Smooth muscle cell (in vitro differentiated cells): ENCODE results near the gene PLEKHA6. TPM values are rescaled to one million over a fixed set of nuclear protein-coding genes. Genes with fewer than 3 reads are reported as not detected.

ENCODE experiments used
- DNase-seq: peaks from one replicate; lab custom pipeline; 2025; ENCODE audit not compliant: unreplicated experiment; lab: John Stamatoyannopoulos, UW
- H2AFZ ChIP-seq: fragments of 200-600 bp; sonication (generic); 2 replicates; pipeline ENCODE4 v1.6.0; 2016; ENCODE audit warnings: antibody characterized with exemption, low read depth, mild to moderate bottlenecking
- H3F3A ChIP-seq: fragments of 200-600 bp; sonication (generic); 2 replicates; pipeline ENCODE4 v1.6.0; 2017; ENCODE audit warnings: antibody characterized with exemption, low read depth
- H3K27ac ChIP-seq: fragments of 200-600 bp; sonication (generic); 2 replicates; pipeline ENCODE4 v1.5.1; 2016; ENCODE audit warnings: low read depth, mild to moderate bottlenecking
- H3K27me3 ChIP-seq: fragments of 200-600 bp; sonication (generic); 2 replicates; pipeline ENCODE4 v1.6.1; 2016; ENCODE audit warnings: low read depth, mild to moderate bottlenecking
- H3K36me3 ChIP-seq: fragments of 200-600 bp; sonication (generic); 2 replicates; pipeline ENCODE4 v1.5.1; 2016; ENCODE audit warnings: low read depth
- H3K4me1 ChIP-seq: fragments of 200-600 bp; sonication (generic); 2 replicates; pipeline ENCODE4 v1.5.1; 2016; ENCODE audit warnings: low read depth
- H3K4me2 ChIP-seq: fragments of 200-600 bp; sonication (generic); 2 replicates; pipeline ENCODE4 v1.6.0; 2016; ENCODE audit warnings: mild to moderate bottlenecking
- H3K4me3 ChIP-seq: fragments of 200-600 bp; sonication (generic); 2 replicates; pipeline ENCODE4 v1.5.1; 2016; ENCODE audit warnings: mild to moderate bottlenecking
- H3K79me2 ChIP-seq: fragments of 200-600 bp; sonication (generic); 2 replicates; pipeline ENCODE4 v1.6.0; 2016; ENCODE audit warnings: low read depth, mild to moderate bottlenecking
- H3K9ac ChIP-seq: fragments of 200-600 bp; sonication (generic); 2 replicates; pipeline ENCODE4 v1.6.0; 2016; ENCODE audit warnings: low read depth
- H3K9me3 ChIP-seq: fragments of 200-600 bp; sonication (generic); replicated peaks from 2 replicates; pipeline ENCODE4 v1.5.1; 2016; ENCODE audit warnings: low read depth
- H4K20me1 ChIP-seq: fragments of 200-600 bp; sonication (generic); 2 replicates; pipeline ENCODE4 v1.6.0; 2016; ENCODE audit warnings: low read depth
- WGBS: methylation state at CpG from one replicate; pipeline ENCODE4 v1.1.7; 2016; ENCODE audit warnings: low lambda C conversion rate; 5-methylcytosine and 5-hydroxymethylcytosine counted together
- polyA plus RNA-seq: library from polyadenylated mRNA; unstranded; fragments of >200 nt; fragmentation: Nextera tagmentation; extraction: Ambion mirVana; gene quantifications from 2 replicates; pipeline ENCODE4 v1.2.1, GENCODE V29; 2016
- total RNA-seq: library from RNA; depleted of rRNA; stranded (reverse); fragments of >200 nt; gene quantifications from 2 replicates; pipeline ENCODE4 v1.2.3, GENCODE V29; 2014
- TF ChIP-seq, protein P1 (sequence below): fragments of 200-600 bp; sonication (generic); IDR thresholded peaks from 2 replicates; pipeline ENCODE4 v1.5.1; 2017; ENCODE audit warnings: borderline replicate concordance, mild to moderate bottlenecking, antibody characterized with exemption; ENCODE audit not compliant: insufficient read depth, poor library complexity, severe bottlenecking

PLEKHA6 gene
- total and polyA plus RNA-seq, 2 experiments from 2014 or later: 0.45 to 0.85 TPM

- Histone ChIP-seq H3K4me1 (no peaks in the 10 kb centered on the region), H2AFZ (no peak overlapping the region), H3K27me3 (no peaks in the 10 kb centered on the region), H3K36me3 (peaks cover 2% of the 10 kb centered on the region), H3K9ac (no peak overlapping the region), H3F3A (no peaks in the 10 kb centered on the region), H3K9me3 (no peaks in the 10 kb centered on the region), H4K20me1 (peaks cover 31% of the 10 kb centered on the region), H3K79me2 (no peaks in the 10 kb centered on the region), H3K27ac (no peak overlapping the region), H3K4me3 (no peak overlapping the region), H3K4me2 (no peak overlapping the region)
- WGBS: 75% methylated on average over 7 of the region's 7 CpGs
- no peak for DNase-seq
- TF ChIP-seq, protein P1, sequence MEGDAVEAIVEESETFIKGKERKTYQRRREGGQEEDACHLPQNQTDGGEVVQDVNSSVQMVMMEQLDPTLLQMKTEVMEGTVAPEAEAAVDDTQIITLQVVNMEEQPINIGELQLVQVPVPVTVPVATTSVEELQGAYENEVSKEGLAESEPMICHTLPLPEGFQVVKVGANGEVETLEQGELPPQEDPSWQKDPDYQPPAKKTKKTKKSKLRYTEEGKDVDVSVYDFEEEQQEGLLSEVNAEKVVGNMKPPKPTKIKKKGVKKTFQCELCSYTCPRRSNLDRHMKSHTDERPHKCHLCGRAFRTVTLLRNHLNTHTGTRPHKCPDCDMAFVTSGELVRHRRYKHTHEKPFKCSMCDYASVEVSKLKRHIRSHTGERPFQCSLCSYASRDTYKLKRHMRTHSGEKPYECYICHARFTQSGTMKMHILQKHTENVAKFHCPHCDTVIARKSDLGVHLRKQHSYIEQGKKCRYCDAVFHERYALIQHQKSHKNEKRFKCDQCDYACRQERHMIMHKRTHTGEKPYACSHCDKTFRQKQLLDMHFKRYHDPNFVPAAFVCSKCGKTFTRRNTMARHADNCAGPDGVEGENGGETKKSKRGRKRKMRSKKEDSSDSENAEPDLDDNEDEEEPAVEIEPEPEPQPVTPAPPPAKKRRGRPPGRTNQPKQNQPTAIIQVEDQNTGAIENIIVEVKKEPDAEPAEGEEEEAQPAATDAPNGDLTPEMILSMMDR: peak; percentile 68
Measured at GRCh38 chr1:204398197-204399125, 38.7 kb upstream of the PLEKHA6 start.

- no peak for DNase-seq
- Histone ChIP-seq H3K36me3 (no peaks in the 10 kb centered on the region), H4K20me1 (peaks cover 8% of the 10 kb centered on the region), H3K4me1 (no peaks in the 10 kb centered on the region), H3K9me3 (no peaks in the 10 kb centered on the region), H3K27me3 (no peaks in the 10 kb centered on the region), H3F3A (no peaks in the 10 kb centered on the region), H3K9ac (no peak overlapping the region), H2AFZ (no peak overlapping the region), H3K79me2 (no peaks in the 10 kb centered on the region), H3K4me2 (no peak overlapping the region), H3K4me3 (no peak overlapping the region), H3K27ac (no peak overlapping the region)
- TF ChIP-seq, protein P1: no peak
- 99% methylated on average over 4 of the region's 4 CpGs for WGBS
Measured at GRCh38 chr1:204396015-204396583, 36.4 kb upstream of the PLEKHA6 start.

- Histone ChIP-seq H3K4me3 (no peak overlapping the region), H3K4me1 (no peaks in the 10 kb centered on the region), H3F3A (no peaks in the 10 kb centered on the region), H3K9me3 (no peaks in the 10 kb centered on the region), H4K20me1 (no peaks in the 10 kb centered on the region), H3K4me2 (no peak overlapping the region), H3K79me2 (no peaks in the 10 kb centered on the region), H3K9ac (no peak overlapping the region), H3K36me3 (no peaks in the 10 kb centered on the region), H3K27ac (no peak overlapping the region), H3K27me3 (peaks cover 9% of the 10 kb centered on the region), H2AFZ (no peak overlapping the region)
- no peak for DNase-seq
- TF ChIP-seq, protein P1: no peak
Measured at GRCh38 chr1:204391629-204392028, 31.9 kb upstream of the PLEKHA6 start.
